Mesenteric fat pad (tissue), 1 donor: ENCODE results near the gene RAVER1. TPM values are rescaled to one million over a fixed set of nuclear protein-coding genes. Genes with fewer than 3 reads are reported as not detected.
A peak's percentile ranks its signal among the peaks of the same experiment; 100 is the strongest.

ENCODE experiments used
- DNase-seq: peaks from one replicate; pipeline ENCODE4 v3.0.0-alpha.2; 2020; ENCODE audit warnings: low spot score
- total RNA-seq: library from RNA; stranded (reverse); fragmentation: NEBNext Ultra II Directional; extraction: Animal tissue kit (Norgen Biotek cat#: 25700); gene quantifications from one replicate; pipeline ENCODE4 v1.2.1, GENCODE V29; 2021
- donor health status: DM: yes; HTN: yes; CAD: no.

RAVER1 gene
- total RNA-seq, 1 donor from 2014 or later = 23.0 TPM

GRCh38 chr19:10270616-10271394 lies 62.5 kb downstream of the RAVER1 start, which contains the start of gene ICAM1:
Gene ICAM1, plus strand, starts transcription at chr19:10271120. Its CDS starts 40 bp downstream, at chr19:10271160.
- DNase-seq = peak; percentile 96

DNA sequence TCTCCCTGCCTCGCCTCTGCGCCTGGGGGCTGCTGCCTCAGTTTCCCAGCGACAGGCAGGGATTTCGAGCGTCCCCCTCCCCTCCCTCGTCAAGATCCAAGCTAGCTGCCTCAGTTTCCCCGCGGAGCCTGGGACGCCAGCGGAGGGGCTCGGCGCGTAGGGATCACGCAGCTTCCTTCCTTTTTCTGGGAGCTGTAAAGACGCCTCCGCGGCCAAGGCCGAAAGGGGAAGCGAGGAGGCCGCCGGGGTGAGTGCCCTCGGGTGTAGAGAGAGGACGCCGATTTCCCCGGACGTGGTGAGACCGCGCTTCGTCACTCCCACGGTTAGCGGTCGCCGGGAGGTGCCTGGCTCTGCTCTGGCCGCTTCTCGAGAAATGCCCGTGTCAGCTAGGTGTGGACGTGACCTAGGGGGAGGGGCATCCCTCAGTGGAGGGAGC lies 63.1 kb downstream of the RAVER1 start:
- DNase-seq = peak; percentile 94

GRCh38 chr19:10269333-10270179 lies 63.8 kb downstream of the RAVER1 start:
- DNase-seq = peak; percentile 95

- no peak for DNase-seq
These were observed 65.3 kb downstream of the RAVER1 start for GRCh38 chr19:10268071-10268470.

- no peak for DNase-seq
These were observed 66.6 kb downstream of the RAVER1 start for GRCh38 chr19:10266706-10267105.

Other genes with a start within 250 kb of the RAVER1 start
- gene SHFL, start 247.2 kb downstream of the RAVER1 start, total RNA-seq = 29.3 TPM
- gene ANGPTL6, start 230.9 kb downstream of the RAVER1 start, total RNA-seq = 0.42 TPM
- 52.1 TPM for gene PPAN, start 227.2 kb downstream of the RAVER1 start, total RNA-seq
- 17.7 TPM for gene P2RY11, start 221.8 kb downstream of the RAVER1 start, total RNA-seq
- 189 TPM for gene EIF3G, start 213.6 kb downstream of the RAVER1 start, total RNA-seq
- 57.7 TPM for gene DNMT1, start 138.6 kb downstream of the RAVER1 start, total RNA-seq
- gene S1PR2, start 102.2 kb downstream of the RAVER1 start, total RNA-seq = 13.3 TPM
- gene MRPL4, start 81.3 kb downstream of the RAVER1 start, total RNA-seq = 54.5 TPM
- gene ICAM1, start 62.4 kb downstream of the RAVER1 start, total RNA-seq = 77.1 TPM
- 2.3 TPM for gene ICAM4, start 46.6 kb downstream of the RAVER1 start, total RNA-seq
- gene ICAM5, start 43.6 kb downstream of the RAVER1 start, total RNA-seq = 1.2 TPM
- gene ZGLP1, start 23.7 kb downstream of the RAVER1 start, total RNA-seq = 0.55 TPM
- gene FDX2, start 17.5 kb downstream of the RAVER1 start, total RNA-seq = 18.2 TPM
- gene ICAM3, start 6.1 kb upstream of the RAVER1 start, total RNA-seq = 25.0 TPM
- 91.5 TPM for gene TYK2, start 47.0 kb upstream of the RAVER1 start, total RNA-seq
- gene CDC37, start 70.0 kb upstream of the RAVER1 start, total RNA-seq = 173 TPM
- 28.5 TPM for gene PDE4A, start 87.0 kb upstream of the RAVER1 start, total RNA-seq
- 71.9 TPM for gene KEAP1, start 169.8 kb upstream of the RAVER1 start, total RNA-seq
- gene S1PR5, start 183.9 kb upstream of the RAVER1 start, total RNA-seq = 0.13 TPM
- gene ATG4D, start 210.4 kb upstream of the RAVER1 start, total RNA-seq = 19.0 TPM
- gene KRI1, start 232.5 kb upstream of the RAVER1 start, total RNA-seq = 21.7 TPM
- 11.4 TPM for gene CDKN2D, start 235.4 kb upstream of the RAVER1 start, total RNA-seq